Mesenchymal stem cell (in vitro differentiated cells and primary cell): ENCODE measurements around the gene LRRFIP1. TPM values are rescaled to one million over a fixed set of nuclear protein-coding genes. Genes with fewer than 3 reads are reported as not detected.

ENCODE experiments used
- DNase-seq: peaks from one replicate; pipeline ENCODE4 v3.0.0-alpha.2; 2013
- H2AFZ ChIP-seq: one replicate; pipeline ENCODE4 v1.6.1; 2013; ENCODE audit warnings: low read depth, mild to moderate bottlenecking, control low read depth, inconsistent platforms, low read length, moderate library complexity
- H2AK5ac ChIP-seq: 2 replicates; pipeline ENCODE4 v1.6.1; 2013; ENCODE audit warnings: low read length, moderate library complexity, mild to moderate bottlenecking, inconsistent platforms; ENCODE audit not compliant: severe bottlenecking
- H2BK120ac ChIP-seq: one replicate; pipeline ENCODE4 v1.6.1; 2013; ENCODE audit warnings: low read depth, mild to moderate bottlenecking, inconsistent platforms, low read length, moderate library complexity
- H2BK12ac ChIP-seq, 2 experiments: one replicate each; pipeline ENCODE4 v1.6.1; 2013; ENCODE audit warnings: inconsistent platforms in 2 of 2, low read length in 2 of 2, mild to moderate bottlenecking in 2 of 2, moderate library complexity in 2 of 2, control low read depth in 1 of 2
- H2BK15ac ChIP-seq: one replicate; pipeline ENCODE4 v1.6.1; 2013; ENCODE audit warnings: mild to moderate bottlenecking, low read depth, inconsistent platforms; ENCODE audit not compliant: poor library complexity, severe bottlenecking
- H2BK5ac ChIP-seq: 2 replicates; pipeline ENCODE4 v1.6.1; 2013; ENCODE audit warnings: low read depth, mild to moderate bottlenecking, low read length, control low read depth, inconsistent platforms; ENCODE audit not compliant: poor library complexity, severe bottlenecking
- H3K14ac ChIP-seq, 2 experiments: one replicate each; pipeline ENCODE4 v1.6.1; 2013; ENCODE audit warnings: inconsistent platforms in 2 of 2, low read length in 2 of 2, control low read depth in 1 of 2, mild to moderate bottlenecking in 1 of 2, moderate library complexity in 1 of 2
- H3K18ac ChIP-seq, 2 experiments: one replicate each; pipeline ENCODE4 v1.6.1; 2013; ENCODE audit warnings: inconsistent platforms in 2 of 2, low read length in 2 of 2, control low read depth in 1 of 2, low read depth in 1 of 2, mild to moderate bottlenecking in 1 of 2
- H3K23ac ChIP-seq, 2 experiments: one replicate each; pipeline ENCODE4 v1.6.1; 2013; ENCODE audit warnings: inconsistent platforms in 2 of 2, low read length in 2 of 2, mild to moderate bottlenecking in 2 of 2, moderate library complexity in 2 of 2, control low read depth in 1 of 2
- H3K27ac ChIP-seq: 2 replicates; pipeline ENCODE4 v1.5.1; 2013; ENCODE audit warnings: mild to moderate bottlenecking, moderate library complexity, low read length, control low read depth, inconsistent platforms; ENCODE audit not compliant: poor library complexity, severe bottlenecking
- H3K27me3 ChIP-seq, 2 experiments: 2 replicates each; pipeline versions ENCODE4 v1.6.1 to v1.7.0; 2013; ENCODE audit warnings: low read length in 2 of 2, mild to moderate bottlenecking in 2 of 2, moderate library complexity in 2 of 2, control low read depth in 1 of 2, inconsistent platforms in 1 of 2; ENCODE audit not compliant: control insufficient read depth in 1 of 2, insufficient read depth in 1 of 2
- H3K36me3 ChIP-seq, 2 experiments: 2 replicates each; pipeline versions ENCODE4 v1.6.1 to v1.7.0; 2013; ENCODE audit warnings: low read length in 2 of 2, control low read depth in 1 of 2, inconsistent platforms in 1 of 2, low read depth in 1 of 2, mild to moderate bottlenecking in 1 of 2; ENCODE audit not compliant: insufficient read depth in 2 of 2, control insufficient read depth in 1 of 2
- H3K4ac ChIP-seq, 2 experiments: one replicate each; pipeline ENCODE4 v1.6.1; 2013; ENCODE audit warnings: inconsistent platforms in 2 of 2, low read length in 2 of 2, mild to moderate bottlenecking in 2 of 2, moderate library complexity in 2 of 2, control low read depth in 1 of 2, low read depth in 1 of 2
- H3K4me1 ChIP-seq: 2 replicates; pipeline ENCODE4 v1.6.1; 2013; ENCODE audit warnings: low read depth, low read length, control low read depth; ENCODE audit not compliant: control insufficient read depth, insufficient read depth
- H3K4me2 ChIP-seq: 2 replicates; pipeline ENCODE4 v1.6.1; 2013; ENCODE audit warnings: low read length, mild to moderate bottlenecking, inconsistent platforms; ENCODE audit not compliant: poor library complexity, severe bottlenecking
- H3K4me3 ChIP-seq, 2 experiments: 2 replicates each; pipeline versions ENCODE4 v1.5.1 to v1.7.0; 2013; ENCODE audit warnings: low read length in 2 of 2, mild to moderate bottlenecking in 2 of 2, control low read depth in 1 of 2, low read depth in 1 of 2; ENCODE audit not compliant: insufficient read depth in 1 of 2
- H3K79me1 ChIP-seq: replicated peaks from 2 replicates; pipeline ENCODE4 v1.6.1; 2013; ENCODE audit warnings: mild to moderate bottlenecking, control low read depth, low read length, inconsistent platforms; ENCODE audit not compliant: poor library complexity, severe bottlenecking
- H3K9ac ChIP-seq: 2 replicates; pipeline ENCODE4 v1.7.0; 2013; ENCODE audit warnings: mild to moderate bottlenecking, low read length, moderate library complexity
- H3K9me3 ChIP-seq: 2 replicates; pipeline ENCODE4 v1.7.0; 2013; ENCODE audit warnings: mild to moderate bottlenecking, low read length; ENCODE audit not compliant: control insufficient read depth
- H4K8ac ChIP-seq: one replicate; pipeline ENCODE4 v1.6.1; 2013; ENCODE audit warnings: inconsistent platforms, mild to moderate bottlenecking, low read length, moderate library complexity
- H4K91ac ChIP-seq: one replicate; pipeline ENCODE4 v1.6.1; 2013; ENCODE audit warnings: mild to moderate bottlenecking, low read length, inconsistent platforms
- WGBS: methylation state at CpG from one replicate; pipeline ENCODE4 v1.1.7; 2013; ENCODE audit warnings: mixed read lengths; 5-methylcytosine and 5-hydroxymethylcytosine counted together
- polyA plus RNA-seq, 2 experiments: library from polyadenylated mRNA; stranded (reverse); fragments of 200-250 nt; gene quantifications; one replicate each; pipeline ENCODE4 v1.2.3, GENCODE V29; 2013

LRRFIP1 gene
- 111 TPM for polyA plus RNA-seq (2013, experiment 1 of 2)
- polyA plus RNA-seq (2013, experiment 2 of 2), result 106 TPM

- Histone ChIP-seq H3K36me3 (peaks cover 17 to 24% of the 10 kb centered on the region in 2 experiments), H3K9ac (peak within 1 kb of the TSS; percentile 95), H3K4me2 (peak within 1 kb of the TSS; percentile 82), H3K9me3 (no peaks in the 10 kb centered on the region), H3K4ac (peak within 1 kb of the TSS; percentile 61 to 71), H4K91ac (peak within 1 kb of the TSS; percentile 35), H3K14ac (peak within 1 kb of the TSS in 1 of 2 experiments; percentile 72), H2AK5ac (no peak within 1 kb of the TSS), H4K8ac (peak within 1 kb of the TSS; percentile 80), H3K4me1 (peaks cover 30% of the 10 kb centered on the region), H3K27ac (no peak within 1 kb of the TSS), H2BK12ac (peak within 1 kb of the TSS in 1 of 2 experiments; percentile 60), H3K23ac (peak within 1 kb of the TSS in 1 of 2 experiments; percentile 91), H3K79me1 (peaks cover 23% of the 10 kb centered on the region), H2BK5ac (no peak within 1 kb of the TSS), H3K18ac (peak within 1 kb of the TSS; percentile 67 to 84), H2BK120ac (peak within 1 kb of the TSS; percentile 71), H3K4me3 (peak within 1 kb of the TSS; percentile 80 to 97), H2BK15ac (peak within 1 kb of the TSS; percentile 80), H3K27me3 (no peaks in the 10 kb centered on the region), H2AFZ (peak within 1 kb of the TSS; percentile 84)
- 2% methylated on average over 58 of the region's 114 CpGs for WGBS
- DNase-seq, result no peak
Observed at GRCh38 chr2:237627441-237628246, at the start of gene LRRFIP1. Gene LRRFIP1 (plus strand): TSS chr2:237627587. CDS start chr2:237627645, 58 bp downstream.

- Histone ChIP-seq H2BK12ac (no peak overlapping the region), H3K4me2 (no peak overlapping the region), H3K14ac (no peak overlapping the region), H3K79me1 (no peaks in the 10 kb centered on the region), H4K8ac (no peak overlapping the region), H3K9me3 (no peaks in the 10 kb centered on the region), H2BK5ac (no peak overlapping the region), H2BK15ac (no peak overlapping the region), H3K27ac (no peak overlapping the region), H2AK5ac (no peak overlapping the region), H3K18ac (no peak overlapping the region), H3K4ac (no peak overlapping the region), H3K36me3 (no peaks in the 10 kb centered on the region), H4K91ac (no peak overlapping the region), H3K27me3 (peaks cover 5 to 24% of the 10 kb centered on the region in 2 experiments), H2BK120ac (no peak overlapping the region), H3K4me3 (no peak overlapping the region), H3K9ac (no peak overlapping the region), H3K23ac (no peak overlapping the region), H3K4me1 (peaks cover 9% of the 10 kb centered on the region), H2AFZ (no peak overlapping the region)
- 93% methylated on average over 26 of the region's 26 CpGs for WGBS
- no peak for DNase-seq
Observed at GRCh38 chr2:237577956-237578870, 49.2 kb upstream of the LRRFIP1 start.

DNA sequence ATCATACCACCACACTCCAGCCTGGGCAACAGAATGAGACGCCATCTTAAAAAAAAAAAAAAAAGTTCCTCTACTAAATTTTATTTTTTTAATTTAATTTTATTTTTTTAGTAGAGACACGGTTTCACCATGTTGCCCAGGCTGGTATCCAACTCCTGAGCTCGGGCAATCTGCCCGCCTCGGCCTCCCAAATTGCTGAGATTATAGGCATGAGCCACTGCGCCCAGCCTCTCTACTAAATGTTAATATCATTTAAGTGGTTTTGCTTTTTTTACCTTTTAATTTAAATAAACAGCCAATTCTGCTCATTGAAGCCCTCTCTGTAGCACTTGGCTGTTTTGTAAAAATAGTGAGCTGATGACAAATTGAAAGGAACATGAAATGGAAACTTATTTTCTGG, 46.1 kb upstream of the LRRFIP1 start:
- Histone ChIP-seq H3K4me1 (peaks cover 14% of the 10 kb centered on the region), H3K4ac (no peak overlapping the region), H3K23ac (no peak overlapping the region), H3K9ac (peak overlapping the region; percentile 70), H2BK12ac (no peak overlapping the region), H3K36me3 (no peaks in the 10 kb centered on the region), H4K91ac (no peak overlapping the region), H3K79me1 (no peaks in the 10 kb centered on the region), H3K18ac (no peak overlapping the region), H3K9me3 (no peaks in the 10 kb centered on the region), H2BK5ac (no peak overlapping the region), H2BK15ac (no peak overlapping the region), H3K4me2 (no peak overlapping the region), H4K8ac (no peak overlapping the region), H3K27ac (no peak overlapping the region), H3K14ac (no peak overlapping the region), H2AFZ (no peak overlapping the region), H3K27me3 (peaks cover 5 to 26% of the 10 kb centered on the region in 2 experiments), H2AK5ac (no peak overlapping the region), H3K4me3 (peak overlapping the region in 1 of 2 experiments; percentile 68), H2BK120ac (no peak overlapping the region)
- 95% methylated on average over 4 of the region's 6 CpGs for WGBS
- DNase-seq, result no peak
